GM19193 (cell line): ENCODE data around the gene CD7.

Source experiments
- POLR2A ChIP-seq: IDR thresholded peaks from 4 replicates; pipeline ENCODE4 v1.6.1; 2011; ENCODE audit not compliant: insufficient read depth, insufficient read length; ENCODE audit errors: extremely low read depth

Gene CD7

DNA sequence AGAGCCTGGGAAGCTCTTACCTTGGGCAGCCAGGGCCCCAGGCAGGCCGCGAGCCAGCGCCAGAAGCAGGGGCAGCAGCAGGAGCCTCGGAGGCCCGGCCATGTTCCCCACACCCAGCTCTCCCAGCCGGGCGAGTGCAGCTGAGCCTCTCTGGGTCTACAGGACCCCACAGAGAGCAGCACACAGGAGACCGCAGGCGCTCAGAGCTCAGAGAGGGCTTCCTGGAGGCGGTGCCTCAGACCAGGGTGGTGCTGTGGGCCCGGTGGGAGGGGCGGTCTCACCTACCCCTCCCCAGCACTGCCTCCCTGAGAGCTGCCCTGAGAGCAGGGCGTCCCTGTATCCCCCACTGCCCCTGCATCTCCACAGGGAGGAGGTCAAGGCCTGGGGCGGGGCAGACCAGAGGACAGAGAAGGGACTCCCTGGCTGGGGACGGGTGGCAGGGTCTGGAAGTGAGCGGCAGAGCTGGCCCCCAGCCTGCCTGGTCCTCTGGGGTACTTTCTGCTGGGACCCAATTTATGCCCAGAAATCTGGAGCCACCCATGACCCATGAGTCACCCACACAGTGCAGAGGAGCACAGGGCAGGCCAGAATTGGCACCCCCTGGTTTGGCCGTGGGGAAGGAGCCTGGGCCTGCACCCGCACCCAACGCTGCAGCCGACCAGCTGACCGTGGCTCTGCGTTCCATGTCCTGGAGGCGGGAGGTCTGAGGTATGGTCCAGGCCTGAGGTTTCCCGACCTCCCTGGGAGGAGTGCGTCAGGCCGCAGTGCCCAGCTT is at the start of gene CD7:
CD7 (minus strand) TSS at position 215 of the 775 bp plus-strand sequence; CDS start at position 102, 113 bp downstream.
- no peak for TF ChIP-seq POLR2A

GRCh38 chr17:82366749-82367148 is 49.3 kb upstream of the CD7 start:
- no peak for TF ChIP-seq POLR2A

DNA sequence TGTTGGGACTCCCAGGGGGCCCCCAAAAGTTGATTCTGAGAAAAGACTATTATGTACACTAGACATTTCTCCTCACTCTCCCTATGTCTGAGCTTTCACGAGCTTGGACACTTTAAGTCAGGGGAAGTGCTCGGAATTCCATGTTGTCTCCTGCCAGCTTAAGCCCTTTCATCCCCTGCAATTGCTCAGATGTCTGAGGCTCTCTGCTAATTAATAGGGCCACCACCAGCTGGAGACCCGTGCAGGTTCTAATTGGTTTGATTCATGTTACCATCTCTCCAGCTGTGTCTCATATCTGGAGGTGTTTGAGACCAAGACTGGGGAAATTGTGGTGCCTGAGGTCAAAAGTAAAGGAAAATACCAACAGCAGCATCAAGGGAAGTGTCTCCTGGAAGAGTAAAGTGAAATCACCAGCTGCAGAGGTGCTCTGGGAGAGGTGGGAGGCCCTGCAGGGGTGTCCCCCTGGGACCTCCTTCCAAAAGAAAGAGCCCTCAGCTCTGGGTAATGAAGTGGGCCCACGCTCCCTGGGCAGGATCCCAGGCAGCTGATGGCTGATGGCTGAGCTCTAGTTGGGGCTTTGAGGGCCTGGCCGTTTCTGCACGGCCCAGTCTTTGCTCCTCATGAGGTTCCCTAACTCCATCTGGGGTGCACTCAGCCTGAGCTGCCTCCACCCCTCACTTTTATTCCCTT is 48.3 kb upstream of the CD7 start:
- no peak for TF ChIP-seq POLR2A

DNA sequence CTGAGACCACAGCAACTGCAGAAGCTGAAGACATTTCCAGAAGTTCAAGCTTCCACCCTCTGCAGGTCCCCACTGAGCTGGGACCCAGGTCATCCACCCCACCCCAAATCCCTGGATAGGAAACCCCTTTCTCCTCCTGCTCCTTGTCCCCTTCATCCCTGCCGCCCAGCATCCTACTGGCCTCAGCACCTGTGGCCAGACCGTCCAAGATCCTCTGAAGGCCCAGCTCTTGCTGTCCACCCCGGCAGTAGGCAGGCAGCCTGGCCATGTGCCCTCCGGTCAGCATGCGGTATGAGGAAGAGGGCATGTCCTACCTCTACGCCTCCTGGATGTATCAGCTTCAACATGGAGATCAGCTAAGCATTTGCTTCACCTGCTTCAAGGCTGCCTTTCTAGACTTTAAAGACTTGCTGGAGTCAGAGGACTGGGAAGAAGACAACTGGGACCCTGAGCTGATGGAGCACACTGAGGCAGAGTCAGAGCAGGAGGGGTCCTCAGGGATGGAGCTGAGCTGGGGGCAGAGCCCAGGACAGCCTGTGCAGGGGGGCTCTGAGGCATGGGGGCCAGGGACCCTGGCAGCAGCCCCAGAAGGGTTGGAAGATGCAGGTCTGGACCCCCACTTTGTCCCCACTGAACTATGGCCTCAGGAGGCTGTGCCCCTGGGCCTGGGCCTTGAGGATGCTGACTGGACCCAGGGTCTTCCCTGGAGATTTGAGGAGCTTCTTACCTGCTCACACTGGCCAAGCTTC is 44.7 kb upstream of the CD7 start:
- TF ChIP-seq POLR2A, result no peak

DNA sequence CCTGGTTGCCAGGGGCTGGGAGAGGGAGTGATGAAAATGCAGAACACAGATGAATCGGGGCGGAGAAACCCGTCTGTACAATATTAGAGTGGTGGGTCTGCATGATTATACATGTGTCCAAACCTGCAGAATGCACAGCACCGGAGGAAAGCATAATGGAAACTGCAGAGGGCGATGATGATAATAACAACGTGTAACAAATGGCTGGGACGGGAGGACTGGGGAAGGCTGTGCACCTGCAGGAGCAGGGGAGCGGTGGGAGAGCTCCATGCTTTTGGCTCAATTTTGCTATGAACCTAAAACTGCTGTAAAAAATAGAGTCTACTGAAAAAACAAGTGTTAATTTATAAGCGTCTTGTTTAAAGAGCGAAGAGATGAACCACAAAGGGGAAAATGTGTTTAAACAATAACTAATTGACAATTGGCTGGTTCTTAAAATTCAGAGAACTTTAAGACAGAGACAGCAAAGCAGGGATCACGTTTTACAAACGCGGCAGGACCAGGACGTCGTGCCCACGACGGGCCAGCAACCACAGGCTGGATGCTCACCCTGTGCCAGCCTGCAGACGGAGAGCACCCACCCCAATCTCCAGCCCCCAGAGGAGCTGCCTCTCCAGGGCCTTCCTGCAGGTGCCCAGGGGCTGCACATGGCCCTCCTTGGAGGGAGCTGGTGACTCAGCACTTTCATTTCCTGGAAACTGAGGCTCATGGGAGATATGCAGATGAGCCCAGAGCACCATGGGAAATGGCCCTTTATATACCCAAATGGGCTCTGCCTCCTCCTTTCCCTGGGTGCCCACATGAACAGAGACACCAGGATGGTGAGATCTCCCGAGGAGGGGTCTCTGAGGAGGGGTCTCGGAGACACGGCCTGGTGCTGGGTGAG is 41.3 kb upstream of the CD7 start, which contains the start of gene TEX19:
TEX19 (plus strand) TSS at position 783 of the 886 bp plus-strand sequence. CDS start 2,904 bp downstream, outside the sequence.
- peak; percentile 18 for TF ChIP-seq POLR2A

GRCh38 chr17:82357394-82357793 is 40.0 kb upstream of the CD7 start:
- TF ChIP-seq POLR2A, result no peak

GRCh38 chr17:82356845-82357355 is 39.5 kb upstream of the CD7 start:
- no peak for TF ChIP-seq POLR2A

DNA sequence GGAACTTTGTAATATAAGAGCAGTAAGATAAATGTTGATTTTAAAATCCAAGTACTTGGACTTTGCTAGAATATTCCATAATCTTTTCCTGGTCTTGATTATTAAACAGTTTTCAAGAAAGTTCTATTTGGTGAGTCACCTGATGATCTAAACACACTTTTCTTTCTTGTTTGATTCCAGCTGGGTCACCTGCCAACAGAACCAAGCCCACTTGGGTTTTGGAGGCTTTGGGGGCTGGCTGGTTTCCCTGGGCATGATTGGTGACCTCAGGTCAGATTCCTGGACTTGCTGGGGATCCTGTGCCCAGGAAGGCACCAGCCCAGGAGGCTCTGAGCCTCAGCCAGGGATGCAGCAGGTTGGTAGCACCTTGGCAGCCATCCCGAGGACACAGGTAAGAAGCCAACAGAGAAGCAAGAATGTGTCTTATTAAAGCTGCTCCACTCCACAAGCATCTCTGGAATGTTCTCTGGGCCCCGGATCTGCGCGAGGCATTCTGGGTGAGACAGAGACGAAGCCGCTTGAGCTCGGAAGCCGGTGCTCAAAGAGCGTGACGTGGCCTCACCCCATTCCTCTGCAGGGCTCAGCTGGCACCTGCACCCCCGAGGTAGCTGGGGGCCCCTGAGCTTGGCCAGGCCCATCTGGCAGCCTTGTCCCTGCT is 38.5 kb upstream of the CD7 start:
- no peak for TF ChIP-seq POLR2A

- TF ChIP-seq POLR2A, result no peak
These were observed 37.4 kb upstream of the CD7 start for GRCh38 chr17:82354804-82355308.

- TF ChIP-seq POLR2A, result no peak
These were observed 36.1 kb upstream of the CD7 start for GRCh38 chr17:82353484-82353883.

DNA sequence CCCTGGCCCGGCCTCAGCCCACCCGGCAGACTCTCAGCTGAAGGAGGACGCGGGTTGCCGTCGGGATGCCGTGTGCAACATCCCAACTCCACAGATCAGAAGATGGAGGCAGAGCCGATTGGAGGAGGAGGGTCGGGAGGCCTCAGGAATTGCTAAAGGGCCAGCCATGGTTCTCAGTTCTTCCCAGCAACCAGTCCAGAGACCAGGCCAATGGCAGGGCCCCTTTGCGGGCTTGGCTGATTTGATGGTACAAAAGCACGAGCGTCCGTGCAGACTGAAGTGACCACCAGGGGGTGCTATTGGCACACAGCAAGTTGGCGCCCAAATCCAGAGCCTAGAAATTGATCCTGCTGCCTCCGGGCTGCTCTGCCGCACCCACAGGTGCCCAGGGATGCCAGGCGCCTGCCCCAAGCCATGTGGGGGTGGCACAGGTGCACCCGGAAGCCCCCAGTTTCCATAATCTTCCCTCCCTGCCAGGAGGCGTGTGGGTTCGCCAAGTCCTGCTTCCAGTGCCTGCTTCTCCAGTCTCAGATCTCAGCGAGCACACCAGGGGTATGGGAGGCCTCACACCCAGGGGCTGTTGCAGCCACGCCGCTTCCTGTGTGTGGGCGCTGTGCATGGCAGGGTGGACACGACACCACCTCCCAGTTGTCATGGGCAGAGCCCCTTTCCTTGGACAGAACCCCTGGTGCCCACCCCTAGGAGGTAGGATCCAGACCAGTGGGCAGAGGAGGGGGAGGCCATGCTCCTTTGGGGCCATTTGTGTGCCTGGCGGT is 34.5 kb upstream of the CD7 start:
- TF ChIP-seq POLR2A, result no peak

- no peak for TF ChIP-seq POLR2A
These were observed 33.9 kb upstream of the CD7 start for GRCh38 chr17:82351254-82351712.
